Osteoblast (primary cell): ENCODE results near the gene ADCY3. TPM values are rescaled to one million over a fixed set of nuclear protein-coding genes. Genes with fewer than 3 reads are reported as not detected.
A peak's percentile ranks its signal among the peaks of the same experiment; 100 is the strongest.

Experiments used
- DNase-seq: peaks from one replicate; pipeline ENCODE4 v3.0.0; 2011; ENCODE audit warnings: low spot score, mixed read lengths; ENCODE audit not compliant: insufficient read length; ENCODE audit errors: missing footprints
- H2AFZ ChIP-seq: 2 replicates; pipeline ENCODE4 v1.6.0; 2011; ENCODE audit warnings: mild to moderate bottlenecking, low read length
- H3K27ac ChIP-seq: 2 replicates; pipeline ENCODE4 v1.5.1; 2011; ENCODE audit warnings: mild to moderate bottlenecking, low read depth, low read length, moderate library complexity
- H3K27me3 ChIP-seq: 2 replicates; pipeline ENCODE4 v1.6.0; 2012; ENCODE audit warnings: mild to moderate bottlenecking, control low read depth, inconsistent platforms, low read length, moderate library complexity; ENCODE audit not compliant: insufficient read depth
- H3K36me3 ChIP-seq: 2 replicates; pipeline ENCODE4 v1.5.1; 2011; ENCODE audit warnings: mild to moderate bottlenecking, low read length, control low read depth, moderate library complexity; ENCODE audit not compliant: insufficient read depth
- H3K4me1 ChIP-seq: 2 replicates; pipeline ENCODE4 v1.5.1; 2011; ENCODE audit warnings: mild to moderate bottlenecking, low read length, control low read depth, moderate library complexity; ENCODE audit not compliant: insufficient read depth
- H3K4me2 ChIP-seq: 2 replicates; pipeline ENCODE4 v1.6.0; 2011; ENCODE audit warnings: mild to moderate bottlenecking, low read length; ENCODE audit not compliant: insufficient read depth
- H3K4me3 ChIP-seq: fragments of 200-600 bp; sonication (generic); 3 replicates; pipeline ENCODE4 v1.5.1; 2012; ENCODE audit warnings: mild to moderate bottlenecking, low read length, inconsistent platforms; ENCODE audit not compliant: insufficient read depth
- H3K79me2 ChIP-seq: 2 replicates; pipeline ENCODE4 v1.6.0; 2012; ENCODE audit warnings: mild to moderate bottlenecking, low read length, control low read depth, inconsistent platforms; ENCODE audit not compliant: insufficient read depth
- H3K9me3 ChIP-seq: 2 replicates; pipeline ENCODE4 v1.5.1; 2011; ENCODE audit warnings: low read depth, low read length, control low read depth
- H4K20me1 ChIP-seq: 2 replicates; pipeline ENCODE4 v1.6.0; 2012; ENCODE audit warnings: mild to moderate bottlenecking, low read length, control low read depth; ENCODE audit not compliant: insufficient read depth
- CTCF ChIP-seq: IDR thresholded peaks from 2 replicates; pipeline ENCODE4 v1.5.1; 2011; ENCODE audit warnings: mild to moderate bottlenecking, low read depth, low read length, moderate library complexity; ENCODE audit errors: extremely low read depth
- total RNA-seq: library from RNA; depleted of rRNA; stranded (reverse); fragments of >200 nt; gene quantifications from 2 replicates; pipeline ENCODE4 v1.2.3, GENCODE V29; 2012

ADCY3 gene
- total RNA-seq, 1 donor, result 47.4 TPM

- Histone ChIP-seq H2AFZ (peak overlapping the region; percentile 4), H3K27ac (peak overlapping the region; percentile 78), H3K4me3 (no peak overlapping the region), H3K36me3 (peaks cover 43% of the 10 kb centered on the region), H3K4me1 (peaks cover 22% of the 10 kb centered on the region), H3K79me2 (peaks cover 44% of the 10 kb centered on the region), H3K9me3 (no peaks in the 10 kb centered on the region), H3K4me2 (peak overlapping the region; percentile 3), H3K27me3 (no peaks in the 10 kb centered on the region), H4K20me1 (no peaks in the 10 kb centered on the region)
- no peak for DNase-seq
- TF ChIP-seq CTCF, result no peak
Measured at GRCh38 chr2:24816404-24816803, 103.6 kb downstream of the ADCY3 start.

GRCh38 chr2:24815171-24815570 lies 104.9 kb downstream of the ADCY3 start:
- Histone ChIP-seq H3K9me3 (no peaks in the 10 kb centered on the region), H4K20me1 (no peaks in the 10 kb centered on the region), H3K27ac (no peak overlapping the region), H2AFZ (no peak overlapping the region), H3K27me3 (no peaks in the 10 kb centered on the region), H3K4me1 (peaks cover 22% of the 10 kb centered on the region), H3K4me2 (no peak overlapping the region), H3K79me2 (peaks cover 53% of the 10 kb centered on the region), H3K36me3 (peaks cover 34% of the 10 kb centered on the region), H3K4me3 (no peak overlapping the region)
- no peak for TF ChIP-seq CTCF
- no peak for DNase-seq

GRCh38 chr2:24814516-24814915 lies 105.5 kb downstream of the ADCY3 start:
- Histone ChIP-seq H4K20me1 (no peaks in the 10 kb centered on the region), H3K4me2 (no peak overlapping the region), H2AFZ (no peak overlapping the region), H3K4me3 (no peak overlapping the region), H3K9me3 (no peaks in the 10 kb centered on the region), H3K27ac (no peak overlapping the region), H3K79me2 (peaks cover 59% of the 10 kb centered on the region), H3K36me3 (peaks cover 28% of the 10 kb centered on the region), H3K4me1 (peaks cover 22% of the 10 kb centered on the region), H3K27me3 (no peaks in the 10 kb centered on the region)
- no peak for TF ChIP-seq CTCF
- DNase-seq, result no peak

- peaks cover 67% of the 10 kb centered on the region for H3K79me2 ChIP-seq
- peak; percentile 62 for DNase-seq
- peaks cover 24% of the 10 kb centered on the region for H3K36me3 ChIP-seq
- peaks cover 16% of the 10 kb centered on the region for H3K4me1 ChIP-seq
- no peak overlapping the region for H3K4me2 ChIP-seq
- H2AFZ ChIP-seq, result no peak overlapping the region
- H3K4me3 ChIP-seq, result no peak overlapping the region
- no peaks in the 10 kb centered on the region for H4K20me1 ChIP-seq
- H3K9me3 ChIP-seq, result no peaks in the 10 kb centered on the region
- no peaks in the 10 kb centered on the region for H3K27me3 ChIP-seq
- no peak for TF ChIP-seq CTCF
- H3K27ac ChIP-seq, result no peak overlapping the region
Measured at GRCh38 chr2:24813691-24814137, 106.3 kb downstream of the ADCY3 start.
